NCI-H2171 (cell line): ENCODE results near the gene CYBC1.
"Not testable (repeated sequence)": the region's sequence is repeated elsewhere in the genome, so short reads cannot be mapped to it uniquely, and the experiment has no call there.

Experiments used
- DNase-seq: peaks from one replicate; lab custom pipeline; 2025; lab: John Stamatoyannopoulos, UW

CYBC1 gene

DNA sequence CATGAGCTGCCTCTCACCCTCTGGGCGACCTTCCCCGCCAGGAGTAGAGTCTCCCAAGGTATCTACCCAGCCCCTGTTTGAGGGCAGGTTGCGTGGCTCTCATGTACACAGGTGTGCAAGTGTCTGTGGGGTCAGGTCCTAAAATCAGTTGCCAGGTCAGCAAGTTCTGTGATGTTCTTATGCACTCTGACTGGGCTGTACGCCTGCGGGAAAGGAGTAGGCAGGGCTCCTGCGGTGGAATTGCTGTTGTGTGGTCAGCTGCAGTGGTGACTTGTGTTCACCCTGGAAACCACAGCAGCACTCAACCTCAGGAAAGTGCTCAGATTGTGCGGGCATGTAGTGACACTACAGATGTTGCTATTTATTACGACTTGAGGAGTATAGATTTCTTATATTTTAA lies 27.4 kb upstream of the CYBC1 start:
- DNase-seq = no peak

DNA sequence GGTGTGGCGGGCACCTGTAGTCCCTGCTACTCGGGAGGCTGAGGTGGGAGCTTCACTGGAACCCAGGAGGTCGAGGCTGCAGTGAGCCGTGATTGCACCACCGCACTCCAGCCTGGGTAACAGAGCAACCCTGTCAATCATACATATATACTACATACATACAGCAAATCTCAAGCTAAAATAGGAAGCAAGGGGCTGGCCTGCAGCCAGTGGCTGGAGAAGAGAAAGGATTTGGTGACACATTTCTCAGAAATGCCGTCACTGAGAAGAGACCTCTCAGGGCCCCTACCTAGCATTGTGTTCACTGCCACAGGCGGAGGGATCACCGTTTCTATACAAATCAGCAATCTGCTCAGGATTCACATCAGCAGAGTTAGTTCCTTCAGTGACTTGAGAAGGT lies 24.9 kb upstream of the CYBC1 start:
- DNase-seq = no peak

DNA sequence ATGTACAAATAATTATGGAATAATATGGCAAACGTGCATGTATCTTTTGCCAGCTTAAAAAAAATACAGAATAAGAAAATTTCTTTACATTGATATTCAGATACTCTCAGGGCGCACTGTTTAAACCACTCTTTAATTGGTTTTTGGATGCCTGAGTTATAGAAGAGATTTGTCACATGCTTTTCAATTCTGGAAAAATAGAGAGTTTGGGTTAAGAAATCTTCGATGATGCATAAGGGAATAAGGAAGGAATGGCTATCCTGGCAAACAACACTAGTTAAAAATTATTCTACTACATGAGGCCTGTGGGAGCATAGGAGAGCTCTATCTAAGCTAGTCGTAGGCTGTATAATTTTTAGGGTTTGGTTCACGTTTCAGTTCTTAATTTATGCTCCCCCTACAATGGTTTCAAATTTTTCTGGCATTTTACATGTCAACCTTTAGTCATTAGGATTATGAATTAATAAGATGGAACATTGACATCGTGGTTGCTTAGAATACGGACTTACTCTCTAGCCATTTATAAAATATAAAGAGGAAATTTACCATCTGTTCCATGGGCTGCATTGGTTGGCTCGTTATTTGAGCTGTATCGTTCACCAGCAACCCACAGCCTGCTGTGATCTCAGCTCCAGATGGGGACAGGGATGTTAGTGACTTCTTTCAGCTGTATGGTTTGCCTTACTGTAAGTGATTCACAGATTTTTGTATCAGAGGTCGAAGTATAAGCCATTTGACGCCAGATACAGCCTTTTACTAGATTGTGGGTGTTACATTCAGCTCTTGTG lies 23.9 kb upstream of the CYBC1 start:
- DNase-seq = peak; percentile 78

DNA sequence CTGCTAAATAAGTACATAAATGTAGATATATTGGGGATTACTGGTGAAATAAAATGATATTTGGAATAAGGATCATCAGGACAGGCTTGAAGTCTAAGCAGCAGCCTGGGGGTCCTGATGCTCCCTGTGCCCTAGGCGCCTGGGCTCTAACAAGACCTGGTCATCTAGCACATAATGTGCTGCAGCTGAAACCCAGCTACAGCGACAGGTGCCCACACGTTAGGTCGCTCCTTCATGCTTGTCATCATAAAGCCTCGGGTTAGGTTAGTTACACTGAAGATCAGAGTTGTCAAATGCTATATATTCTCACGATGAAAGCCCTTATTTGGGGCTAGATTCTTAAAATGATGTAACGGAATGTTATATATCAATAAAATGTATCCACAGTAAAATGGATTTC lies 19.5 kb upstream of the CYBC1 start:
- DNase-seq = no peak

DNA sequence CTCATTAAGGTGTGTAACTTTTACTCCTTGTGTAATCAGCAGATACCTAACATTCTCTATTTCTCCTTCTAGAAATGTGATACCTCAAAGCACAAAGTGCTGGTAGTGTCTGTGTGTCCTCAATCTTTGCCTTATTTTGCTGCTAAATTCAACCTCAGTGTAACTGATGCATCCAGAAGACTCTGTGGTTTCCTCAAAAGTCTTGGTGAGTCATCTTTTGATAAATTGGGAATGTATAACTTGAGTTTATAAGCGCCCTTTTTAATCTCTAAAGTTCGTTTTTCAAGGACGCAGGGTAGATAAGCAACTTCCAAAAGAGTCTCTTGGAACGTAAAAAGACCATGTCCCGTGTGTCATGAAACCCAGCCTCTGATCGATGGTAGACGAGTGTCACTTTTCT lies 18.1 kb upstream of the CYBC1 start:
- DNase-seq = no peak

DNA sequence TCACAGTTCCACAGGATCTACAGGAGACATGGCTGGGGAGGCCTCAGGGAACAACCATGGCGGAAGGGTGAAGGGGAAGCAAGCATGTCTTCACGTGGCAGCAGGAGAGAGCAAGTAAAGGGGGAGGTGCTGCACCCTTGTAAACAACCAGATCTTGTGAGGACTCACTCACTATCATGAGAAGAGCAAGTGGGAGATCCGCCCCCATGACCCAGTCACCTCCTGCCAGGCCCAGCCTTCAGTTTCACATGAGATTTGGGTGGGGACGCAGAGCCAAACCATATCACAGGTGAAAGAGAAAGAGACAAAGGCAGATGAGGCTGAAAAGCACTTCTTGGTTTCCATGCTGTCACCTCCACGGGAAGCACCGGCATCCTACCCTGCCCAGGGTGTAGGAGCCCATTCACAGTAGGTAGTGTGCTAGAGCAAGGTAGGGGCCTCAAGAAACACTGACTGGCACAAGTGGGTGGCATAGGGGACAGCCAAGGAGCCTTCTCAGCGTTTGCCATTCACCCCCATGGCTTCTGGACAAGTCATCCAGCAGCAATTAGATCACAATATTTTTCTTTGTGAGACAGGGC lies 14.6 kb upstream of the CYBC1 start:
- DNase-seq = no peak

DNA sequence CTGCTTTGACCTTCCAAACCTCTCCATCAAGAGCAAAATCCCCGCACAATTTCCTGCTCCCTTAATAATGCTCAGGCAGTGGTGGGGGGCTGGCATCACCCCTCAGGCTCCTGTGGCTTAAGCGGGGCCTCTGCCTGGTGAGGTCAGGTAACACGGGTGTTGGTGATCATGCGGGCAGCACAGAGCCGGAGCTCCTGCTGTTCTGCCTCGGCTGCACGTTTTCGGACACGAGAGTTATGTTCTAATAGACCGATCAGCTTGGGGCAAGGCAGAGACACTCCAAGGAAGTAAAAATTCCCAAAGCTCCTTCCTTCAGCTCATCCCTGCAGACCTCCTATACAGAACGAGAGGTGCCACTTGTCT lies 14.0 kb upstream of the CYBC1 start:
- DNase-seq = no peak

DNA sequence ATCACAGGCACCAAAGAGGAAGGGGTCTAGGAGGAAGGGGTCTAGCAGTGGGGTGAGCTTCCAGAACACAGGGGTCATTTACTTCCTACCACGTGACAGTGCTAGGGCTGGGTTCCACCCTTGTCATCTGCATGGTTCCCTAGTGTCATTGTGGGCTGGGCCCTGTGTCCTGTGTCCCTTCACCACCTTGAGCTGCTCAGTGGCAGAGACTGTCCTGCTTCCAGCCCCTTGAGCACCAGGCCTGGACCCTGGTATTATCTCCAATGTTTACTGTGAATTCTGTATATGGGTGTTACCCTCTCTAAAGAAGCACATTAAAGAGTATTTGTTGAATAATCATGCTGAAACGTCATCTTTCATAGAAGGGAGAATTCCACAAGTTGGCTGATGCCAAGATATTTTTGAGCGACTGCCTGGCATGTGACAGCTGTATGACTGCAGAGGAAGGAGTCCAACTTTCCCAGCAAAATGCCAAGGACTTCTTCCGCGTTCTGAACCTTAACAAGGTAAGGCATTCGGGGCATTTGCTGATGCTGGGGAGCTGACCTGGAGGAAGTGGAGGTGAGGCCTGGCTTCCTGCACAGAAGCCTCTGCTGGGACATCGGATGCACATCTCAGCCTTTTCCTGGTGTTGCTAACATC lies 13.5 kb upstream of the CYBC1 start:
- no peak for DNase-seq

DNA sequence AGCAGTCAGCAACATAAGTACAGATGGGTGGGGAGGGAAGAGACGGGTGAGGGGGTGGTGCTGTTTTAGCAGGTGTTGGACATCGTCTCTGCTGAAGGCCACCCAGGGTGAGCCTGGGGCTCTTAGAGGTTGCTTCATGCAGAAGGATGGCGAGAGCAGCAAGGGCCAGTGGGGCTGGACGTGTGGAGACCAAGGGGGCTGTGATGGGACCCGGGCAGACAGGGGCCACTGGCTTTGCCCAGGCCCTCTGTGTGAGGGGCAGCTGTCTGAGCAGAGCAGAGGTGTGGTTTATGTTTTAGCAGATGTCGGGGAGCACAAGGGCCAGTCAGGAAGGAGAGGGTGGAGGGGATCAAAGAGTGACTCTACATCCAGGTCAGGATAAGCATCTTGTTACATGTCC lies 12.8 kb upstream of the CYBC1 start:
- DNase-seq = no peak

DNA sequence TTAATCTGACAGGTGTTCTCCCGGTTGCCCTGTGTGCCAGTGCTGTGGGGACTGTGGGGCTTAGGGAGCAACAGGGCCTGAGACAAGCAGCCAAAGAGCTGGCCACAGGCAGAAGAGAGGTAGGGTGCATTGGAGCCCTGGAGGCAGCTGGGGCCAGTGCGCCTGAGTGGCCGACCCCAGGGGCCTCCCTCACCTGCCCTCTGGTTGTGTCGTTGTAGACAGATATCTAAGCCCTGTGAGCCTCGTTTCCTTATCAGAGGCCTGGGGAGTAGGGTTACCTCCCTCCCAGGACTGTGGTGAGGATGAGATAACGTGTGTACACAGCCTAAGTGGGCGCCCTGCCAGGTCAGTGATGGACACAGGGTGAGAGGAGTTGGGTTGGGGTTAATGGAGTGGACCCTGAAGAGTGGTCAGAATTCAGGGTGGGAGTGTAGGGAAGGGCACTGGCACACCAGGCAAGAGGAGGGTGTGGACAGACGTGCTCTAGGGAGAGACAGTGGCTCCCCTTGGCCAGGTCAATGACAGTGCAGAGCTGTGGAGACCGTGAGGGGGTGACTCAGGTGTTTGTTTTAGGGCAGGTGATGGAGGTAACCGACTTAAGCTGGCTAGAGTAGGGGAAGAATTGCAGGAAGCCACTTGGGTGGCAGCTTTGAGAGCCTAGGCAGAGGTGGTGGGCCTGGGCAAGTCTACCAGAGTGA lies 11.4 kb upstream of the CYBC1 start:
- no peak for DNase-seq

DNA sequence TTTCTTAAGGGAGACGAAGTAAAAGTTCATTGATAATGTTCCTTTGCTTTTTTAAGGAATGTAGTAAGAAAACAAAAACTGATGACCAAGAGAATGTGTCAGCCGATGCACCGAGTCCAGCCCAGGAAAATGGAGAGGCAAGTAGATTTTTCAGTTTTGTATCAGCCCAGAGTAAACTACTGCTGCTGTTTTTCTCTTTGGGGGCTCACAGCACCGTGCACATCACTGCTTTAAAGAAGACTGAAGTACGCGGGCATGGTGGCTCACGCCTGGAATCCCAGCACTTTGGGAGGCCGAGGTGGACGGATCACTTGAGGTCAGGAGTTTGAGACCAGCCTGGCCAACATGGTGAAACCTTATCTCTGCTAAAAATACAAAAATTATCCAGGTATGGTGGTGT lies 9.4 kb upstream of the CYBC1 start:
- DNase-seq = not testable (repeated sequence)

DNA sequence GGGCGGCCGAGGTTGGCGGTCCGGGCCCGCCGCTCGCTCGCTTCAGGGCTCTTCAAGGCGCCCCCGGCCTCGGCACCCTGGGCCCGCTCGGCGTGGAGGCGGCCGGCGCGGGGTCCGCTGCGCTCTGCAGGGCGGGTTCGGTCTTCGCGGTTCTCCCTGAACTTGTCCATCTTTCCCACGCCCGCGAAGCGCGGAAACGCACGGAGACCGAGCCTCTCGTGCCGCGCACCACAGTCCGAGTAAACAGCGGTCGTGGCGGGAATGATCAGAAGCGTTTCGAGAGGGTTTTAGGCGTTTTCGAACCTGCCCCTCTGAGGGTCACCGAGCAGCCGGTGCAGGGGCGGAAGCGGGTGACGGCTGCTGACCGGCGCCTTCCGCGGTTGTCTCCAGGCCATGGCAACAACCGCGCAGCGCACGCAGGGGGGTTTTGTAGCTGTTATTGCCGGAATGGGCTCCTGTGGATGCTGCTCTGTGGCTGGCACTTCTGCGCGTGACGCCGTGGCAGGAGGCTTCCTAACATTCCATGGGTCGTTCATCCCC lies 8.4 kb upstream of the CYBC1 start:
- no peak for DNase-seq

DNA sequence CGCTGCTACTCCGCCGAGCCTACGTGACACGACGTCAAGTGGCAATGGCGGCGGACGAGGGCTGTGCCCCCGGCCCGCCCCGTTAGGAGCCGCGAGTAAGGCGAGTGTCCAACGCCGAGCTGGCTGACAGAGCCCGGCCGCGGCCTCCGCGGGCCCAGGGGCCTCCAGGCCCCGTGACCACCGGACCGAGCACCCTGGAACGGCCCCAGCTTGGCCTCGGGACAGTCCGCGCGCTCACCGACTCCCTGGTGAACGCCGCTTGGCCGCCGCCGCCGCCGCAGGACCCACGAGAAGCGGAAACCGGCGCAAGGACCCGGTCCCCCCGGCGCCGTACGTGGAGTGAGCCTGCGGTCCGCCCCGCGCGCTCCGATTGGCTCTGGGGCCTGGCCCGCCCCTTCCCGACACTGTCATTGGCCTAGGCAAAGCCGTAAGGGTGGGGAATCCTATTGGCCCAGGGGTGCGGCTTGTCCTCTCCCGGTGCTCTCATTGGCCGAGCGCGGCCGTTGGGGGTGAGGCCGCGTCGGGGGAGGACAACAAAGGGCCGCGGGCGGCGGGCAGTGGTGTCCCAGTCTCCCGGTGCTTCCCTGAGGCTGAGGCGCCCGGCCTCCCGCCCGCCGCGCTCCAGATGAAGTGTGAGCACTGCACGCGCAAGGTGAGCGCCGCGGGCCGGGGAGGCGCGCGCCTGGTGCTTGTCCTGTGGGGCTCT lies 7.8 kb upstream of the CYBC1 start, which contains the start of gene NARF:
NARF (plus strand) TSS at position 563 of the 706 bp plus-strand sequence; CDS start at position 626, 63 bp downstream.
- DNase-seq = peak; percentile 96

DNA sequence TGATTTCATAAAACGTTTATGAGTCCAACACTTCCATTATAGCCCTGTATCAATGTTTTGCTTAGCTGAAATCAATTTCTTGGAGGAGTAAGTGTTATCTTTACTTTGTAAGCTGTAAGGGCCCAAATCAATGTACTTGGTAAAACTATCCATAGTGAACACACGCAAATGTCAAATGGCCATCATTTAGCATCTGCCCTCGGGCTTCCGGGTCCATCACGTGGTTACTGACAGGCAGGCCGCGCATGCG lies 7.3 kb upstream of the CYBC1 start:
- no peak for DNase-seq

DNA sequence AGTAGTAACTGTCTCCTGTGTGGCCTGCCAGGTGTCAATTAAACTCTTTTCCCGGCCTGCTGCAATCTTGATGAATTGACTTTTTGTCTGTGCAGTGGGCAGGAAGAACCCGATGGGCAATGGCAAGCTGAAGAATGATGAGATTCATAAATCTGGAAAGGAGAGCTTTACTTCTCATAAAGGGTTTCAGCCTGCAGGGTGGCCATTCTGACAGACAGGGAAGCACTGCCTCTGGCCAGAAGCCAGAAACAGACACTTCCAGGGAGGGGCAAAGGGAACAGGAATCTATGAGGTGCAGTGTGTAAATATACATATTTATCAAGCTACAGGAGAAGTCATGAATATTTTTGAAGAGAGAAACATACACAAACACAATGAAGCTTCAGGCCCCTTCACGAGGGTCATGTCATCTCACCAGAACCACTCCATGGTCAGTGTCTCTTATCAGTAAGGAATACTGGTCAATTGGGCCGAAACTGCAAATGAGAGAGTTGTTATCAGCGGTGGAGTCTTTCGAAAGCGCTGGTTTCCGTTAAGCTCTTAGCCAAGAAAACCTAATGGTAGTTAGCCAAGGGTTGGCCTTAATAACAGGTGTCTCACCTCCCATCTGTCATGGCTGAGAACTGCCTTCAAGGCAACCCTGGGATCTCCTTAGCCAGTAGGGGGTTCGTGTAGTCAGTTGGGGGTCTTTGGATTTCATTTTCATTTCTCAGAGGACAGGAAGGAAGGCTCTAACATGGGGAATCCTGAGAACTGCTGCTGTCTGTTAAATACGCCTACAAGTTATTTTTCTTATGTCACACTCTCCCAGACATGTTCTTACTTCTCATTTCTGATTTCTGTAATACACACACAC lies 6.7 kb upstream of the CYBC1 start:
- no peak for DNase-seq

DNA sequence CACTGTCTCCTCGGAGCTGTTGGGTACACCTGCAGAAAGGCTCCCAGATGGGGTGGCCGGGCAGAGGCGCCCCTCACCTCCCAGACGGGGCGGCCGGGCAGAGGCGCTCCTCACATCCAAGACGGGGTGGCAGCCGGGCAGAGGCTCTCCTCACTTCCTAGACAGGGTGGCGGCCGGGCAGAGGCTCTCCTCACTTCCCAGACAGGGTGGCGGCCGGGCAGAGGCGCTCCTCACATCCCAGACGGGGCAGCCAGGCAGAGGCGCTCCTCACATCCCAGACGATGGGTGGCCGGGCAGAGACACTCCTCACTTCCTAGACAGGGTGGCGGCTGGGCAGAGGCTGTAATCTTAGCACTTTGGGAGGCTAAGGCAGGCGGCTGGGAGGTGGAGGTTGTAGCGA lies 3.2 kb upstream of the CYBC1 start:
- DNase-seq = not testable (repeated sequence)

DNA sequence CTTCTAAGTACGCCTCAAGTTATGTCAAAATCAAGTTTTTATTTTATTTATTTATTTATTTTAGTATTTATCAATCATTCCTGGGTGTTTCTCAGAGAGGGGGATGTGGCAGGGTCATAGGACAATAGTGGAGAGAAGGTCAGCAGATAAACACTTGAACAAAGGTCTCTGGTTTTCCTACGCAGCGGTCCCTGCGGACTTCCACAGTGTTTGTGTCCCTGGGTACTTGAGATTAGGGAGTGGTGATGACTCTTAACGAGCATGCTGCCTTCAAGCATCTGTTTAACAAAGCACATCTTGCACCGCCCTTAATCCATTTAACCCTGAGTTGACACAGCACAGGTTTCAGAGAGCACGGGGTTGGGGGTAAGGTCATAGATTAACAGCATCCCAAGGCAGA lies 2.6 kb upstream of the CYBC1 start:
- not testable (repeated sequence) for DNase-seq

DNA sequence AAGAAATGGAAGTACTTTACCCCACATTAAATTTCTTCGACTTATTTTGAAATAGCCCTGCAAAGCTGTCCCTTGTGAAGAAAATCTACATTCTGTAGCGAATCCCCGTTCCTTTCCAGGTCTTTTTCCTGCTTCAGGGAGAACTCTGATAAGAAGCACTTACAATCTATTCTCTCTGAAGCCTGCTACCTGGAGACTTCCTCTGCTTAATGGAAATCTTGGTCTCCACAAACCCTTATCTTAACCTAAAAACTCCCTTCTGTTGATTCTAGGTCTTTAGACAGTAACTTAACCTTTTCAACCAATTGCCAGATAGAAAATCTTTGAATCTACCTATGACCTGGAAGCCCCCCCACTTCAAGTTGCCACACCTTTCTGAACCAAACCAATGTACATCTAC lies 1.6 kb upstream of the CYBC1 start:
- no peak for DNase-seq

DNA sequence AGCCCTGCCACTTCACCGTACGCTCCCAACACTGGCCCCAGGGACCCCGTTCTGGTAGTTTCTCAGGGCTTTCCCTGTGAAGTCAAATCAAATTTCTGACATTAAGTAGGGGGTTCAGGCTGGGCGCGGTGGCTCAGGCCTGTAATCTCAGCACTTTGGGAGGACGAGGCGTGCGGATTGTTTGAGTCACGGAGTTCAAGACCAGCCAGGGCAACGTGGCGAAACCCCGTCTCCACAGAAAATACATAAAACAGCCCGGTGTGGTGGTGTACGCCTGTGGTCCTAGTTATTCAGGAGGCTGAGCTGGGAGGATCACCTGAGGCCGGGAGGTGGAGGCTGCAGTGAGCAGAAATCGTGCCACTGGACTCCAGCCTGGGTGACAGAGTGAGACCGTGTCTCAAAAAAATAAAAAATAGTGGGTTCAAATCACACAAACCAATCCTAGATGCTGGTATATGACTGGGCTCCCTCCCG lies 632 bp downstream of the CYBC1 start:
- DNase-seq = no peak

DNA sequence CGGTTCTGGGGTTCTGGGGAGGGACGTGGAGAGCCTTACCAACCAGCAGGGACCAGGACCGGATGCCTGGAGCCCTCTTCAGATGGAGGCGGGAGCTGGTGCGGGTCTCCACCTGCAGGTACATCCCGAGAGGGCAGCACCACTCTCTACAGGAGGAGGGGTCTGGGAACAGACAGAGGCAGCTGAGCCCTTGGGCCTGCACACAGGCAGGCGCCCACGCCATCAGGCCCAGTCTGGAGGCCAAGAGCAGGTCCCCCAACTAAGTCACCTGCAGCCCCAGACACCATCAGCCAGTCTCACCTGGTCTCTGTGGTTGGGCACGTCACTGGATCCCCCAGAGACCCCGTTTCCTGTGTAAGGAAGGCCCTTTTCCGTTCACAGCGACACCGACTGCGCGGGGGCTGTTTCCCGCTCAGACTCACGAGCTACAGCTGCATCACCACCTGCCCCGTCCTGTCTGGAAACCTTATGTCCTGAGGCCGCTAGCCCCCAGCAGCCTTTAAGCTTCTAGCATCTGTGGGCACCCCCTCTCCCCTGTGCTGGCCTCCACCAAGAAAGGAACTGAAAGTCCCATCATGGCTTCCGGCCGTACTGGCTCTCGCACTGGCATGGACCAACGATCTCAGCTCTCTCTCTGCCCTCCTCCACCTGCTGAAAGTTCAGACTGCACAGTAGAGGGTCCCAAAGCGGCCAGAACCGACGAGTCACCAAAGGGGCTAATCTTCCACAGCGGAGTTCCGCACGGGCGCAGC lies 1.2 kb downstream of the CYBC1 start:
- DNase-seq = no peak
